A549 (cell line): ENCODE data around the gene SERPING1.

ENCODE experiments used
- CHD4 ChIP-seq: fragments of 200-600 bp; sonication (generic); IDR thresholded peaks from 2 replicates; pipeline ENCODE4 v1.6.1; 2016; ENCODE audit warnings: antibody characterized with exemption, mild to moderate bottlenecking, borderline replicate concordance
- CTCF ChIP-seq: fragments of >200 bp; sonication (Bioruptor Twin); formaldehyde crosslinking; IDR thresholded peaks from 3 replicates; pipeline ENCODE4 v1.5.1; 2016
- EHMT2 ChIP-seq: fragments of 200-600 bp; sonication (generic); IDR thresholded peaks from 2 replicates; pipeline ENCODE4 v1.6.1; 2016; ENCODE audit warnings: antibody characterized with exemption, low read depth, mild to moderate bottlenecking, moderate library complexity
- HMGXB4 ChIP-seq: fragments of 250-450 bp; sonication (Bioruptor Pico); IDR thresholded peaks from 2 replicates; pipeline ENCODE4 v1.5.0; 2021; ENCODE audit warnings: mild to moderate bottlenecking, moderate library complexity, borderline replicate concordance
- HOXA7 ChIP-seq: fragments of 250-450 bp; sonication (Bioruptor Pico); IDR thresholded peaks from 2 replicates; pipeline ENCODE4 v1.5.0; 2020; ENCODE audit warnings: mild to moderate bottlenecking, moderate library complexity
- JUNB ChIP-seq: fragments of >200 bp; sonication (Bioruptor Twin); formaldehyde crosslinking; IDR thresholded peaks from 2 replicates; pipeline ENCODE4 v1.6.1; 2016
- POLR2A ChIP-seq: IDR thresholded peaks from 2 replicates; pipeline ENCODE4 v1.6.1; 2012; ENCODE audit warnings: mild to moderate bottlenecking, low read length
- RAD21 ChIP-seq, 2 experiments: fragments of >200 bp in 1 of 2; sonication (Bioruptor Twin) in 1 of 2; formaldehyde crosslinking in 1 of 2; IDR thresholded peaks in 1 of 2; conservative IDR thresholded peaks in 1 of 2; 2 replicates in 1 of 2; 3 replicates in 1 of 2; pipeline ENCODE4 v1.6.1; 2012 to 2018; ENCODE audit warnings: inconsistent platforms in 1 of 2
- SMC3 ChIP-seq: fragments of >200 bp; sonication (Bioruptor Twin); formaldehyde crosslinking; IDR thresholded peaks from 3 replicates; pipeline ENCODE4 v1.6.1; 2018; ENCODE audit warnings: inconsistent platforms
- SREBF2 ChIP-seq: fragments of 450-650 bp; IDR thresholded peaks from 2 replicates; pipeline ENCODE4 v1.6.1; 2014; ENCODE audit warnings: mild to moderate bottlenecking, moderate library complexity
- TF ChIP-seq, protein P1 (sequence below): fragments of 150-350 bp; IDR thresholded peaks from 2 replicates; pipeline ENCODE4 v1.6.1; 2014; ENCODE audit warnings: low read depth, mild to moderate bottlenecking, low read length

GRCh38 chr11:57555393-57555792 lies 42.1 kb upstream of the SERPING1 start:
- no peak for TF ChIP-seq POLR2A
- TF ChIP-seq CTCF: no peak
- no peak for TF ChIP-seq CHD4
- TF ChIP-seq EHMT2: no peak
- TF ChIP-seq SREBF2: no peak
- no peak for TF ChIP-seq RAD21 (conservative IDR thresholded peaks at IDR 0.05 in 1 of 2, IDR thresholded peaks at IDR 0.05 in 1 of 2)
- no peak for TF ChIP-seq HOXA7
- no peak for TF ChIP-seq JUNB
- TF ChIP-seq SMC3: no peak
- TF ChIP-seq HMGXB4 (CRISPR knock-in tag): no peak
- TF ChIP-seq, protein P1, sequence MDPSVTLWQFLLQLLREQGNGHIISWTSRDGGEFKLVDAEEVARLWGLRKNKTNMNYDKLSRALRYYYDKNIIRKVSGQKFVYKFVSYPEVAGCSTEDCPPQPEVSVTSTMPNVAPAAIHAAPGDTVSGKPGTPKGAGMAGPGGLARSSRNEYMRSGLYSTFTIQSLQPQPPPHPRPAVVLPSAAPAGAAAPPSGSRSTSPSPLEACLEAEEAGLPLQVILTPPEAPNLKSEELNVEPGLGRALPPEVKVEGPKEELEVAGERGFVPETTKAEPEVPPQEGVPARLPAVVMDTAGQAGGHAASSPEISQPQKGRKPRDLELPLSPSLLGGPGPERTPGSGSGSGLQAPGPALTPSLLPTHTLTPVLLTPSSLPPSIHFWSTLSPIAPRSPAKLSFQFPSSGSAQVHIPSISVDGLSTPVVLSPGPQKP: no peak
